Measurements from ENCODE around the gene MMP23B.
"Not testable (repeated sequence)": the region's sequence is repeated elsewhere in the genome, so short reads cannot be mapped to it uniquely, and the experiment has no call there.

Gene MMP23B

DNA sequence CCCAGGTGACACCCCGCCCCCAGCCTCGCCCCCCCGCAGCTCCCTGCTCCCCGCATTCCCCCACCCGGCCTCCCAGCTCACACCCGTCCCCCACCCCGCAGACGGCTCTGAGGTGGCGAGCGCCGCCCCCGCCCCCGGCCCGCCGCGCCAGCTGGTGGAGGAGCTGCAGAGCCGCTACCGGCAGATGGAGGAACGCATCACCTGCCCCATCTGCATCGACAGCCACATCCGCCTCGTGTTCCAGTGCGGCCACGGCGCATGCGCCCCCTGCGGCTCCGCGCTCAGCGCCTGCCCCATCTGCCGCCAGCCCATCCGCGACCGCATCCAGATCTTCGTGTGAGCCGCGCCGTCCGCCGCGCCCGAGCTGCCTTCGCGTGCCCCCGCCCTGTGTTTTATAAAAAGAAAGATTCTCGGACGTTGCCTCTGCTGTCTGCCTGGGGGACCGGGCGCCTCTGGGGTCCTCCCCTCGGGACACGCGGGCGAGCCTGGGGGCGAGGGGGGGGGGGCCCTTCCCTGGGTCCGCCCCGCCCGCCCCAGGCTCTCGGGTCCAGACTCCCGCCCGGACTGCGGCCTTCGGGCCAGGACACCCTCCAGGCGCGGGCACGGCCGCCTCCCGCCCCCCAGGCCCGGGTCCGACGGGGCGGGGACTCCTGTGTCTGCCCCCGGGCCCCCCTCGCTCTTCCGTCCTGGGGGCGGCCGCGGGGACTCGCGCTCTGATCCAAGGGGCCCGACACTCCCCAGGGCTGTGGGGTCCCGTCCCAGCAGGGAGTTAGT, 1.6 kb upstream of the MMP23B start:
- peak; percentile 83 to 91 for DNase-seq (ENCODE audit: low read depth in 2 of 2, low spot score in 1 of 2)

DNA sequence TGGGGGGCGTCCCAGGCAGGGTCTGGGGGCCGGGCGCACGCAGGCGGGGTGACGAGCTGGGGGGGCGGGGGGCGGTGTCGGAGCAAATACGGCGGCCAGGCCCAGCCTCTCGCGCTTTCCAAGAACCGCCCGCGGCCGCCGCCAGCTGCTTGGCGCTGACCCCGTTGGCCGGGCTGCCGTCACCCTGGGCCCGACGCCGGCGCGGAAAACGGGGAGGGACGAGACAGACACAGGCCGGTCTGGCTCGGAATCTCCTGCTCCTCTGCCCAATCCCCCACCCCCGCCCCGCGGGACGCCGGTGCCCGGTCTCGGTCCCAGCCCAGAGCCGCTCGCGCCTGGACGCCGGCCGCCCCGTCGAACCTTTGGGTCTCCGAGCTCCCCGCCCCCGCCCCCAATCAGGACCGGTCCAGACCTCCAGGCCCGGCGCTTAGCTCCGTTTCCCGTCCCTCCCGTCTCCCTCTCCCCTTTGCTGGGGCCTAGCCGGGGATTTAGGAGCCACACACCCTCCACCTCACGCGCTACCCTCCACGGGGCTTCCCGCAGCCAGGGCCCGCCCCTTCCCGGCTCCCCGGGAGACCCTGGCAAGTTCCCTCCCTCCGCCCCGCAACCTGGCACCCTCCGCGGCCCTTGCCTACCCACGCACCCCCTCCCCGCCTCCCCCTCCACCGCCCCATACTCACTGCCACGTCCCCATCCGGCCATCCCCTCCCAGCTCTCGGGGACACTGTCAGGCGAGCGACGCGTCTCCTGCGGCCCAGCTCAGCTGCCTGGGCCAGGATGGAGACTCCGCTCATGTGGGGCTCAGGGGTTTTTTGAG, 800 bp upstream of the MMP23B start:
- no peak for DNase-seq (ENCODE audit: low read depth in 2 of 2, low spot score in 1 of 2)

DNA sequence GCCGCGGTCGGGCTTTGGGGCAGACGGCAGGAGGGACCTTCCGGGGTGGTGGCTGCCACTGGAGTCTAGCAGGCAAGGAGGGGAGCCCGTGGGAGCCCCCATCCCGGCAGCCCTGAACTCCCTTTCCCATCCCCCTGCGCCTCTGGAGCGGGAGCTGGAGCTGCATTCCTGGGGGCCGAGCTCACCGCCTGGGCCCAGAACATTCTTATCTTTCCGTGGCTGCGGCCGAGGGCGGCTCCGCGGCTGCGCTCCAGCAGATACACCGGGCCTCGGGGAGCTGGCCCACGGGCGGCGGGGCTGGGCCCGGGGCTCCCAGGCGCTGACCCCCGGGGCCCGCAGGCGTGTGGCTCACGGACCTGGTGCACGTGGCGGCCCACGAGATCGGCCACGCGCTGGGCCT, 1.4 kb downstream of the MMP23B start:
- DNase-seq (ENCODE audit: low read depth in 2 of 2, low spot score in 1 of 2) = not testable (repeated sequence)

DNA sequence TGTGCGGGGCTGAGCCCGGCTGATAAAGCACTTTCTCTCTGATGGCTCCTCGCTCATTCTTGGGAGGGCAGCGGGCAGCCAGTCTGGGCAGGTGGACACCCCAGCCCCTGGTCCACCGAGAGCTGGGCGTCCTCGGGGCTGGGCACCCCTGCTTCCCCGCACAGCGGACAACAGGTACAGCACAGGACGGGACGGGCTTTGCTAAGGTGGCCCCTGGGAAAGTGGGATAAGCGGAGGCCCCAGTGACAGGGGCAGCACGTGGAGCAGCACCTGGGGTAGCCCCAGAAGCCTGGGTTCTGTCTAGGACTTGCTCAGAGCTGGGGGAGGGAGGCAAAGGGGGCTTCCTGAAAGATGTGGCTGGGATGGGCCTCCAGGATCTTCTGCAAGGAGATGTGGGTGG, 2.6 kb downstream of the MMP23B start:
- DNase-seq (ENCODE audit: low read depth in 2 of 2, low spot score in 1 of 2) = not testable (repeated sequence)

DNA sequence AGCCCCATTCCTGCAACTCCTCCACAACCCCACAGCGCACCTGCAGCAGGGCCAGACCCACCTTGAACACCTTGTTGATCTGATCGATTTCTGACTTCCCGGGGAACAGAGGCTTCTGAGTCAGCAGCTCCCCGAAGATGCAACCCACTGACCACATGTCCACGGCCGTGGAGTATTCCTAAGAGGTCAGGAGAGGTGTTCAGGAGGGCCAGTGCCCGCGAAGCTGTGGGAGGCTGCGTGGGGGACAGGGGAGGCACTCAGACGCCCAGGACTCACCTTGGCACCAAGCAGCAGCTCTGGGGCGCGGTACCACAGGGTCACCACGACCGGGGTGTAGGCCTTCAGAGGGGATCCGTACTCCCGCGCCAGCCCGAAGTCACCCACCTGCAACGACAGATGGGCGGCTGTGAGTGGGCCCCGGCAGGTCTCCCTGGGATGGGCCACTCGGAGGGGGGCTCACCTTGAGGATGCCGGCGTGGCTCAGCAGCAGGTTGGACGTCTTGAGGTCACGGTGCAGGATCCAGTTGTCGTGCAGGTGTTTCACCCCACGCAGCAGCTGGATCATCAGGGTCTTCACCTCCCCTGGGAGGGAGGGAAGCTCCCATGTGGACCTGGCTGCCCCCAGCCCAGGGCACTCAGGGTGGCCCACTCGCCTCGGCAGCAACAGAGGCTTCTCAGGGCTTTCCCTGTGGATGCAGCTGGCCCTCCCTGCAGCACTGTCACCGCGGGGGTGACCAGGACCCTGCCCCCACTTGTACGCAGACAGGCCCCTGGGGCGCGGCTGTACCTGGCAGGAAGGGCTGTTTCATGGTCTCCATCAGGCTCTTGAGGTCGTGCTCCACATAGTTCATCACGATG, 4.9 kb downstream of the MMP23B start:
- DNase-seq (ENCODE audit: low read depth in 2 of 2, low spot score in 1 of 2) = not testable (repeated sequence)

DNA sequence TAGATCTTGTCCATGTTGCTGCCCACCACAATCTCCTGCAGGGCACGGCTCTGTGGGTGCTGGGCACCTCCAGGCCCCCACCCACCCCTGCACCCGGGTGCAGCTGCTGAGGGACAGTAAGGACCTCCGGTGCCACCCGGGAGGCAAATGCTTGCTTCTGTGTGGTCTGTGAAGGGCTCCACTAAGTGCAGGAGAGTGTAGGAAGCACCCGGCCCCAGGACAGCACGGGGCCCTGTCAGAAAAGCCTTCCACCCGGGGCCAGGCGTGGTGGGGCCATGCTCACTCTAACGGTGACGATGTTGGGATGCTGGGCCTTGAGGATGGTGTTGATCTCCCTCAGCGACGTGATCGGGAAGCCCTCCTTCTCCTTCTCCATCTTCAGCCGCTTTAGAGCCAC, 5.5 kb downstream of the MMP23B start:
- DNase-seq (ENCODE audit: low read depth in 2 of 2, low spot score in 1 of 2) = not testable (repeated sequence)

DNA sequence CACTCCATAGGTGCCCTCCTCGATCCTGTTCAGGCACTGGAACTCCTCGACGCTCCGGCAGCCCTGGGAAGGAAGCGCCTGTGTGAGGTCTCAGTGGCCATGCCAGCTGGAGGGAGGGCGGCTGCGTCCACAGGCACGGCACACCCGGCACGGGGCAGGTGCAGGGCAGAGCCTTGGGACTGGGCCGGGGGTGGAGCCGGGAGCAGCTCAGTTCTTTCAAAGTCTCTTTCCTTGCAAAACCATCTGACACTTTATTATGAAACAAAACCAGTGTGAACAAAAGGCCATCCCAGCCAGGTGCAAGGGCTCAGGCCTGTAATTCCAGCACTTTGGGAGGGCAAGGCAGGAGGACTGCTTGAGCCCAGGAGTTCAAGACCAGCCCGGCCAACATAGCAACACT, 6.6 kb downstream of the MMP23B start:
- DNase-seq (ENCODE audit: low read depth in 2 of 2, low spot score in 1 of 2) = not testable (repeated sequence)

DNA sequence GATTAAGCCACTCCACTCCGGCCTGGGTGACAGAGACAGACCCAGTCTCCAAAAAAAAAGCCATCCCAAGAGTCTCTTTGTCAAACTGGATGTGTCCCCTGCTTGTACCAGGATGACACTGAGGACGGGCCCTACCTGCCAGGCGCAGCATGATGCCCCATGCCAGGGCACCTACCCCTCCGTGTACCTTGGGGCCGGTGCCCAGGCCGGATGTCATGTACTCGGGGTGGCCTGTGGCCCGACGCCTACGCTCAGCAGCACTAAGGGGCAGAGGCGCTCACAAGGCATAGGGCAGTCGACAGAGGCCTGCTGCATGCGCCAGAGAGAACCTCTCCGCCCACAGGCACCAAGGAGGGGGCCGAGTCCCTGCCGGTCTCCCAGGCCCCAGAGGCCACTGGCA, 7.4 kb downstream of the MMP23B start:
- DNase-seq (ENCODE audit: low read depth in 2 of 2, low spot score in 1 of 2) = not testable (repeated sequence)

DNA sequence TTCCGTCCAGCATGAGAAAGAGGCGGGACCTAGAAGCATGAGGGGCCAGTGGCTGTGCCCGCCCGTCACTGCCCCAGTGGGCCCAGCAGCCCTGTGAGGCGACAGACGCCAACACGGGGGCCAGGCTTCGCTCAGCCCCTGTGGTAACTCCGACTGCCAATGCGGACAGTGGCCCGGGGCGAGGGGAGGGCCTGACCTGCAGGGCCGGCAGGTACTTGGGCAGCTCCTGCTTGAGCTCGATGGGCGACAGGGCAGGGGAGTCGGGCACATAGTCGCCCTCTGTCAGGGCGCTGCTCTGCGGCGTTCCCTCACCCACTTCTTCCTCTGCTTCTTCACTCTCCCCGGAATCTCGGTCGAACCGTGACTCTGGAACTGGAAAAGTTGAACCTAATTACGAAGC, 8.1 kb downstream of the MMP23B start:
- DNase-seq (ENCODE audit: low read depth in 2 of 2, low spot score in 1 of 2) = not testable (repeated sequence)

DNA sequence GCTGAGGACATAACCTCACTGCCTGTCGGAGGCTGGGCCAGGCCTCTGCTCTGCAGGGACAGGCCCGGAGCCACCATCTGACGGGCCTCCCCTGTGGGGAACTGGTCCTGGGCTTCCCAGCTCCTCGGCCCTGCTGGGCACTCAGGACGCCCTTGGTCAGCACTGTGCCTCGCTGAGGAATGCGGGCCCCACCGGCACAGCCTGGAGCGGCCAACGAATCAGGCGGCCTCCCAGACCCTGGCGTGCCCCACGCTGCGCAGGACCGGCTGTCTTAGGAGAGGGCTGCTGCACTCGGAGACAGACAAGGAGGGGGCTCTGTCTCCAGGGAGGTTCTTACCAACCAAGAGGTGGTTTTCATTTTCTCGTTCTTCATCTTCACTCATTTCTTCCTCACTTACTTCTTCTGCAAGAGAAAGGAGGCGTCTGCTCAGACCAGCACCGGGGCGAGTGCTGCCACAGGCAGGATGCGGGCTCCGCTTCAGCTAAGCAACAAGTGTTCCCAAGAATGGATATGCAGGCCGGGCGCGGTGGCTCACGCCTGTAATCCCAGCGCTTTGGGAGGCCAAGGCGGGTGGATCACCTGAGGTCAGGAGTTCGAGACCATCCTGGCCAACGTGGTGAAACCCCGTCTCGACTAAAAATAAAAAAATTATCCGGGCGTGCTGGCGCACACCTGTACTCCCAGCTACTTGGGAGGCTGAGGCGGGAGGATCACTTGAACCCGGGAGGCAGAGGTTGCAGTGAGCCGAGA, 8.9 kb downstream of the MMP23B start:
- DNase-seq (ENCODE audit: low read depth in 2 of 2, low spot score in 1 of 2) = not testable (repeated sequence)

DNA sequence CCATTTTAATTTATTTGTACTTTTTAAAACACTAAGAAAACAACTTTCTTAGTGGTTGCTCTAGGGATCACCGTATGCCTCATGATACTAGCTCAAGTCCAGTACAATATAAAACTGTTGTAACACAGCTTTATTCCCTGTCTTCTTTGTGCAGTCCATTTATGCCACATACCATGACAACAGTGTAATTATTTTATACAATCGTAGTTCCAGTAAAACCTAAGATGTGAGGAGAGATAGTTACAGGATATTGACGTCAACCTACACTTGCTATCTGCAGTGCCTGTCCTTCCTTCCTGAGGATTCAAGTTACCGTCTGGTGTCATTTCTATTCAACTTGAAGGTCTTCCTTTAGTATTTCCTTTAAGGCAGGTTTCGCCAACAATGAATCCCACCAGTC, 14.4 kb downstream of the MMP23B start:
- DNase-seq (ENCODE audit: low read depth in 2 of 2, low spot score in 1 of 2) = not testable (repeated sequence)

DNA sequence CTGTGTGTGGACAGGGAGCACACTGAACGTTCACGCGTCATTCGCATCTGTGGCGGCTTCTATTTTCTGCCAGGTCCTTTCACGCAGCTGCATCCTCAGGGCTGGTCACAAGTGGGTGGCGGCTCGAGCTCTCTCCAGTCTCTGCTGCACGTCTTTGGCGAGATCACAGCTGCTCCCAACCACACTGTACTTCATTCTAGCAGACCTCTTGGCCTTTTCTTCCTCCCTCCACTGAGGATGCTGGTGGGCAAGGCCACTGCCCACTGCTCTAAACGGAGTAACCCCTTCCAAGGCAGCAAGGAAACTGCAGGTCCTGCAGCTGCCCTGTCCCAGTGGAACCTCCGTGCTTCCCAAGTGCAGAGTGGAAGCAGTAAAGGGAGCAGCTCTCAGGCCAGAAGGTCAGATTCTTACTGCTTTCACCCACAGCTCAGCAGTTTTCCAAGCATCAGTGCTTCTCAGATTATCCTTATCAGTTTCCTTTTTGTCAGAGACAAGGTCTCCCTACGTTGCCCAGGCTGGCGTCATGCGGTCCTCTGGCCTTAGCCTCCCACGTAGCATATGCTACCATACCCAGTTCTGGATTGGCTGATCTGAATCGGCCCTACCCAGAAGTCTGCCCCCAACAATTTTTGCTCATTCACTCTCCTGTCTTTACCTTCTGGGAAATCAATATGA, 15.7 kb downstream of the MMP23B start:
- not testable (repeated sequence) for DNase-seq (ENCODE audit: low read depth in 2 of 2, low spot score in 1 of 2)

DNA sequence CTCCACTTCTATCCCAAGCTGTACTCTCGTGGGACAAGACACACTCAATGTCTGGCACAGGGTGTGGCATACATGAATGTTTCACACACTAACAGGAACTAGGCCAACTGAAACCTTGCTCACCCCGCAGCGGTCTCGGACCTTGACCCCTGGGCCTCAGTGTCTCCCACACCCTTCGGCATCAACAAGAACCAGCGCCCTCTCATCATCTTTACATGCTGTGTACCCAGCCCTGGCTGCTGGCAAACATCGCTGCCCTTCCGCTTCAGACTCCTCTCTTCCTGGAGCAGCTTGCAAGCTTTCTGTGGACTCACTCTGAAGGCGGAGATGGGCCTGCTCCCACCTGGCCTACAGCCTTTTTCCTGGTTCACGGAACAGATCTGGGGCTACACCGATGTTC, 16.3 kb downstream of the MMP23B start:
- not testable (repeated sequence) for DNase-seq (ENCODE audit: low read depth in 2 of 2, low spot score in 1 of 2)

DNA sequence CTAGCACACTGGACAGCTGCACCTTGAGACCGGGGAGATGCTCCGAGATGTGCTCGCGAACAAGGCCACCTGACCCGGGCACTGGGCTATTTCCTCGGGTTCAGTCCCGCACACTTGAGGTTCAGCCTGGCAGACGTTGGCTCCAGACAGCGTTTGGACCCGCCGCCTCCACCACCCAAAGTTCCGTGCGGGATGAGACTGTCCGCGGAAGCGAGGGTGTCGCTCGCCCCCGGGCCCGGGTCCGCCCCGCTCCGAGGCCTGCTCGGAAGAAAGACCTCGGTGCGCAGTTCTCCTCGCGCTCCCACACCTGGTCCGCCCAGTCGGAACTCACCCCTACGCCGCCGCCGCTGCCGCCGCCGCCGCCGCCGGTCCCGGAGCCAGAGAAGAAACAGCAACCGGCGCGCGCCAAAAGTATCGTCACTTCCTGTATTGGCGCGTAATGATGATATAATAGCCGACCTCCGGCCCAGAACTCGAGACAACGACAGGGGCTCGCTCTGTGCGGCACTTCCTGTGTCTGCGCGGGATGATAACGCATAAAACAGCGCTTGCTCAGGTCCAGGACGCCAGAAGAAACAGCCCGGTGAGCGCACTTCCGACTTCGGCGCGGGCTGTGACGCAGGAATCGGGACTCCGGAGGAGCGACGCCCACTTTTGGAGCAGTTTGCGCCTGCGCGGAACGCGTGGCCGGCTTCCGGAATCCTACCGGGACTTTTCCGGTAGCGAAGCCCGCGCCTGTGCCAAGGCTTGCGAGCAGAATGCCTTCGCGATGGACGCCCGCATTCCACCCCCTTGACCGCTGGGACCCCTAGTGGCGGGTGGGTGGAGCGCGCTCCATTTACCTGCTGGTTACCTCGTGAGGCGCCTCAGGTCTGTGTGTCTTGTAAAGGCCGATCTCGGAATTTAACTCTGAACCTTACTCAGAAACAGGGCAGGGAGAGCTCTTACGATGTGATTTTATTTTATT, 26.9 kb downstream of the MMP23B start, which contains the start of gene CDK11B:
Gene CDK11B (minus strand): TSS at position 422 of the 967 bp plus-strand sequence. CDS start 1,519 bp downstream, outside the sequence.
- DNase-seq (ENCODE audit: low read depth in 2 of 2, low spot score in 1 of 2) = peak; percentile 91 to 96

DNA sequence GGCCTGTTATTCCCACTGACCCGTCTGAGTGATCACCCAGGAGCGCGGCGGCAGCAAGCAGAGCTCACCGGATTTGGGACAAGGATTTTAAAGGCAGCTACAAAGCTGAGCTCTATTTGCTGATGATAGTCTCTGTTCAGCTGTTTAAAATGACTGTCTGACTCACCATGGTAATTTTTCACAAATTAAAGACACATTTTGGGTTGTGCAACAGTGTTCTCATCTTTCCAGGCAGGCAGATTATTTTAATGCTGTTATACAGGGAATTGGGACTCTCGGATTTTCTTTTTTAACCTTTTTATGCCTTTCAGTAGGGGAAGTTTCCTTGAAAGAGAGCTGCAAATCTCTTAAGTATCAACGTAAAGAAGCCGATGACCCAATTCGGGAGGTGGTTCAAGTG, 30.4 kb downstream of the MMP23B start:
- not testable (repeated sequence) for DNase-seq (ENCODE audit: low read depth in 2 of 2, low spot score in 1 of 2)

DNA sequence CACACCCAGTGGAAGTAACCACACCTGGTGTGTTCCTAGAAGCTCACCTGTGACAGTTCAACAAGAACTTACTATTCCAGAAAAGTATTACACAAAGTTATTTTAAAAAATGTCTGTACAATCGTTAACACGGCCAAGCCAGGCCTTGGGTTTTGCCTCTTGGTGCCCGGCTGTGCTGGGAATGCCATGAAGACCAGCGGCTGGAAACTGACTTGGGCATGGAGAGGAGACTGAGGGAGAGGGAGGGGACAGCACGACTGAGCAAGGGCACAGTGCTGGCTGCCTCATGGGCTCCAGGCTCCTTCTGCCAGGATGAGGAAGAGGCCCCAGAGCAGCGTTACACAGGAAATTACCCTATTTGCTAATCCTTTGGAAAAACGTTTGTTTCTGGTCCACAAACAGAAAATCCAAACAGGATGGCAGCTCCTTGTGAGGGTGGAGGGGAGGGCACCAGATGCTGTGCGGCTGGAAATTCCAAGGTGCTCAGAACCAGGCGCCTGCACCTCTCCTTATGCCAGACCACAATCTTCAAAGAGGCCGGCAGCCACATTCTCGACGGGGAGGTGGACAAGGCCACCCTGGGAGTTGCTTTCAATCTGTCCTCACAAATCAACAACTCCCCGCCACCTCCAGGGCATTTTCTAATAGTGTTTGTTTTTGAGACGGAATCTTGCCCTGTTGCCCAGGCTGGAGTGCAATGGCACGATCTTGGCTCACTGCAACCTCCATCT, 31.0 kb downstream of the MMP23B start:
- not testable (repeated sequence) for DNase-seq (ENCODE audit: low read depth in 2 of 2, low spot score in 1 of 2)

DNA sequence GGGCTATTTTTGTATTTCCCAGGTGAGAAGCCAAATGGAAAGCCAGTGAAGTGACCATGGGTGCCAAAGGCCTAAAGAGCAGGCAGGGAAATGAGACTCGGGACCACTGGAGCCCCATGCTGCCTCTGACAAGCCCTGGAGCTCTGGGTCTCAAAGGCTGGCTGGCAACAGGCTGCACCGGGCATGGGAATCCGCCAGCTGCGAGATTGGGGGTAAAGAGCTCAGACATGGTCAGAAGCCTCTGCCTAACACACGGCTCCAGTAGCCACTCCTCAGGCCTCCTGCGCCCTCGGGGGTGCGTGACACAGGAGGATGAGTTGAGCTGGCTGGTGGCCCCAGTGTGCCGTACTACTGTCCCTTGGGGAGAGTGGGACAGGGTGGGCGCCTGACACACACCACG, 32.3 kb downstream of the MMP23B start:
- DNase-seq (ENCODE audit: low read depth in 2 of 2, low spot score in 1 of 2) = not testable (repeated sequence)
